Loucy (cell line): ENCODE measurements around the gene ZBTB7B.
A peak's percentile ranks its signal among the peaks of the same experiment; 100 is the strongest.
"Not testable (repeated sequence)": the region's sequence is repeated elsewhere in the genome, so short reads cannot be mapped to it uniquely, and the experiment has no call there.

Experiments used
- H2AFZ ChIP-seq: fragments of 200-600 bp; sonication (generic); 2 replicates; pipeline ENCODE4 v1.6.0; 2016; ENCODE audit warnings: antibody characterized with exemption, mild to moderate bottlenecking, low read length, moderate library complexity
- H3F3A ChIP-seq: fragments of 200-600 bp; 2 replicates; pipeline ENCODE4 v1.6.0; 2016; ENCODE audit warnings: antibody characterized with exemption, low read depth, mild to moderate bottlenecking
- H3K27me3 ChIP-seq: fragments of 200-600 bp; sonication (generic); 2 replicates; pipeline ENCODE4 v1.6.1; 2014; ENCODE audit warnings: low read length, mild to moderate bottlenecking; ENCODE audit not compliant: insufficient read depth, poor library complexity, severe bottlenecking
- H3K36me3 ChIP-seq: fragments of 200-600 bp; sonication (generic); 2 replicates; pipeline ENCODE4 v1.6.1; 2016; ENCODE audit warnings: low read length; ENCODE audit not compliant: insufficient read depth
- H3K4me1 ChIP-seq: fragments of 200-600 bp; sonication (generic); 2 replicates; pipeline ENCODE4 v1.5.1; 2014; ENCODE audit warnings: low read length, mild to moderate bottlenecking; ENCODE audit not compliant: insufficient read depth, poor library complexity, severe bottlenecking
- H3K4me2 ChIP-seq: fragments of 200-600 bp; sonication (generic); 2 replicates; pipeline ENCODE4 v1.6.0; 2014; ENCODE audit warnings: antibody characterized with exemption, low read length, low read depth, mild to moderate bottlenecking; ENCODE audit not compliant: poor library complexity, severe bottlenecking
- H3K4me3 ChIP-seq: fragments of 200-600 bp; sonication (generic); 2 replicates; pipeline ENCODE4 v1.5.1; 2014; ENCODE audit warnings: low read length, mild to moderate bottlenecking, mixed read lengths; ENCODE audit not compliant: poor library complexity, severe bottlenecking
- H3K79me2 ChIP-seq: fragments of 200-600 bp; sonication (generic); 2 replicates; pipeline ENCODE4 v1.6.1; 2014; ENCODE audit warnings: low read length; ENCODE audit not compliant: insufficient read depth
- H3K9ac ChIP-seq: fragments of 200-600 bp; sonication (generic); 2 replicates; pipeline ENCODE4 v1.6.0; 2014; ENCODE audit warnings: mild to moderate bottlenecking, low read depth, low read length, moderate library complexity; ENCODE audit not compliant: poor library complexity, severe bottlenecking
- H3K9me2 ChIP-seq: fragments of 200-600 bp; sonication (generic); replicated peaks from 2 replicates; pipeline ENCODE4 v1.6.1; 2016; ENCODE audit warnings: low read depth, low read length, mixed read lengths
- H3K9me3 ChIP-seq: fragments of 200-600 bp; sonication (generic); 2 replicates; pipeline ENCODE4 v1.6.1; 2014; ENCODE audit warnings: mild to moderate bottlenecking, antibody characterized with exemption, low read length, low read depth; ENCODE audit not compliant: insufficient read depth
- H4K20me1 ChIP-seq: fragments of 200-600 bp; sonication (generic); 2 replicates; pipeline ENCODE4 v1.6.0; 2014; ENCODE audit warnings: antibody characterized with exemption, low read length, mild to moderate bottlenecking; ENCODE audit not compliant: insufficient read depth, poor library complexity, severe bottlenecking
- EZH2phosphoT487 ChIP-seq: fragments of 200-600 bp; IDR thresholded peaks from 2 replicates; pipeline ENCODE4 v1.6.1; 2018; ENCODE audit warnings: antibody characterized with exemption, mild to moderate bottlenecking, moderate library complexity, borderline replicate concordance
- TF ChIP-seq, protein P1 (sequence below): fragments of 200-600 bp; sonication (generic); conservative IDR thresholded peaks from 2 replicates; pipeline ENCODE4 v1.5.1; 2014; ENCODE audit warnings: mild to moderate bottlenecking, antibody characterized with exemption, low read length

Gene ZBTB7B

DNA sequence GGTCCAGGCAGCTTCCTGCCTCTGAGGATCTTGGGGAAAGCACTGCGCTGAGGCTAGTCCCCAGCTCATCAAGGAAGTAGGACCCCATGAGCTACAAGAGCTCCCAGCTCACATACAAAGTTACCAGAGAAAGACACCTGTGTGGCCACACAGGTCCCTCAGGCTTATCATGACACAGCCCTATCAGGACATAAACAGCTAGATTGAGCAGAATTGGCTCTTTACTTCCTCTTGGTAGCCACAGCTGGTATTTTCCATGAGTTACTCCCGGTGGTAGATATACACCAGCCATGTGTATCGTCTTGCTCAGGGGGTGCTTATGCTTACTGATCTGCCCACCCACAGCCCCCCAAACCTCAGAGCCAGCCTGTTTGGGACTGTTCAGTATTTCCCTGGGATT, 8.0 kb upstream of the ZBTB7B start:
- H3K4me1 ChIP-seq, result peaks cover 23% of the 10 kb centered on the region
- no peak overlapping the region for H2AFZ ChIP-seq
- no peaks in the 10 kb centered on the region for H3K27me3 ChIP-seq
- H3K9ac ChIP-seq, result no peak overlapping the region
- no peaks in the 10 kb centered on the region for H4K20me1 ChIP-seq
- no peak for TF ChIP-seq EZH2phosphoT487
- TF ChIP-seq, protein P1, sequence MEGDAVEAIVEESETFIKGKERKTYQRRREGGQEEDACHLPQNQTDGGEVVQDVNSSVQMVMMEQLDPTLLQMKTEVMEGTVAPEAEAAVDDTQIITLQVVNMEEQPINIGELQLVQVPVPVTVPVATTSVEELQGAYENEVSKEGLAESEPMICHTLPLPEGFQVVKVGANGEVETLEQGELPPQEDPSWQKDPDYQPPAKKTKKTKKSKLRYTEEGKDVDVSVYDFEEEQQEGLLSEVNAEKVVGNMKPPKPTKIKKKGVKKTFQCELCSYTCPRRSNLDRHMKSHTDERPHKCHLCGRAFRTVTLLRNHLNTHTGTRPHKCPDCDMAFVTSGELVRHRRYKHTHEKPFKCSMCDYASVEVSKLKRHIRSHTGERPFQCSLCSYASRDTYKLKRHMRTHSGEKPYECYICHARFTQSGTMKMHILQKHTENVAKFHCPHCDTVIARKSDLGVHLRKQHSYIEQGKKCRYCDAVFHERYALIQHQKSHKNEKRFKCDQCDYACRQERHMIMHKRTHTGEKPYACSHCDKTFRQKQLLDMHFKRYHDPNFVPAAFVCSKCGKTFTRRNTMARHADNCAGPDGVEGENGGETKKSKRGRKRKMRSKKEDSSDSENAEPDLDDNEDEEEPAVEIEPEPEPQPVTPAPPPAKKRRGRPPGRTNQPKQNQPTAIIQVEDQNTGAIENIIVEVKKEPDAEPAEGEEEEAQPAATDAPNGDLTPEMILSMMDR, result no peak
- H3K4me3 ChIP-seq, result no peak overlapping the region
- H3K79me2 ChIP-seq, result no peaks in the 10 kb centered on the region
- peaks cover 10% of the 10 kb centered on the region for H3F3A ChIP-seq
- no peaks in the 10 kb centered on the region for H3K9me2 ChIP-seq
- no peaks in the 10 kb centered on the region for H3K36me3 ChIP-seq
- H3K9me3 ChIP-seq, result no peaks in the 10 kb centered on the region
- H3K4me2 ChIP-seq, result no peak overlapping the region

DNA sequence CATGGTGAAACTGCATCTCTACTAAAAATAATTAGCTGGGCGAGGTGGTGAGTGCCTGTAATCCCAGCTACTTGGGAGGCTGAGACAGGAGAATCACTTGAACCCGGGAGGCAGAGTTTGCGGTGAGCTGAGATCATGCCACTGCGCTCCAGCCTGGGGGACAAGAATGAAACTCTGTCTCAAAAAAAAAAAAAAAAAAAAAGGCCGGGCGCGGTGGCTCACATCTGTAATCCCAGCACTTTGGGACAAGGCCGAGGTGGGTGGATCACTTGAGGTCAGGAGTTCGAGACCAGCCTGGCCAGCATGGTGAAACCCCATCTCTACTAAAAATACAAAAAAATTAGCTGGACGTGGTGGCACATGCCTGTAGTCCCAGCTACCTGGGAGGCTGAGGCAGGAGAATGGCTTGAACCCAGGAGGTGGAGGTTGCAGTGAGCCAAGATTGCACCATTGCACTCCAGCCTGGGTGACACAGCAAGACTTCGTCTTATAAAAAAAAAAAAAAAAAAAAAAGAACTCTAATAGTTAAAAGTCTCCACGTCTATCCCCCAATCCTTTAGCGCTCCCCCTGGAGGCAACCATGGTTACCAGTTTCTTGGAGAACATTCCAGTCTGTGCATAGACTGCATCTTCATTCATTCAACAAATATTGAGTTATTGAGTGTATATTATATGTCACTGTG, 7.2 kb upstream of the ZBTB7B start:
- Histone ChIP-seq H3K4me1 (peaks cover 27% of the 10 kb centered on the region), H3F3A (peaks cover 17% of the 10 kb centered on the region)
- not testable (repeated sequence) for H4K20me1 ChIP-seq, H3K9me3 ChIP-seq, H2AFZ ChIP-seq, H3K27me3 ChIP-seq, H3K9me2 ChIP-seq, H3K4me3 ChIP-seq, H3K79me2 ChIP-seq, H3K9ac ChIP-seq, H3K4me2 ChIP-seq, H3K36me3 ChIP-seq
- TF ChIP-seq, protein P1, result peak; percentile 33

DNA sequence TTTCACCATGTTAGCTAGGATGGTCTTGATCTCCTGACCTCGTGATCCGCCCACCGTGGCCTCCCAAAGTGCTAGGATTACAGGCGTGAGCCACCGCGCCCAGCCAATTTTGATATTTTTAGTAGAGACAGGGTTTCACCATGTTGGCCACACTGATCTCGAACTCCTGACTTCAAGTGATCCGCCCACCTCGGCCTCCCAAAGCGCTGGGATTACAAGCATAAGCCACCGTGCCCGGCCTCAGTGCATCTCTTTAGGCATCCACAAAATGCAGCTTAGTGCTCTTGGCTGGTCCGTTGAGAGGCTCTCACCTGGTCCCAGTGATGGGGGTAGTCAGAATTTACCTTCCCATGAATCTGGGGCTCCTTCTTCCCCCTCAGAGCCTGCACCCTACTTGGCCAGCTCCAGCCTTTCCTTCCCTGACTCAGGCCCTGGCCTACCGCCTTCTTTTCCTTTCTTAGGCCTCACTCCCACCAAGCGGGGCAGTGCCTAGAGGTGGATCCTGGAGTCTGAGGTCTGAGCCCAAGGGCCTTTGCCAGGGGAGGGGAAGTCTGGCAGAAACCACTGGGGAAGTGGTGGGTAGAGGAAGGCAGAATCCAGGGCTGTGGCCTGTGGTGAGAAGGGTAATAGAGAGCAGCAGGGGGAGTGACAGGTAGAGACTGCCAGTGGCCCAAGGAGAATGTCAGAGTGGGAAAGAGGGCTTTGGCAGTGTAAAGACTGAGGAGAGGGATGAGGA, 5.5 kb upstream of the ZBTB7B start:
- peak overlapping the region; percentile 37 for H3K4me2 ChIP-seq
- no peaks in the 10 kb centered on the region for H3K9me3 ChIP-seq
- H3K79me2 ChIP-seq, result no peaks in the 10 kb centered on the region
- H2AFZ ChIP-seq, result no peak overlapping the region
- no peak for TF ChIP-seq EZH2phosphoT487
- no peaks in the 10 kb centered on the region for H3K27me3 ChIP-seq
- no peaks in the 10 kb centered on the region for H4K20me1 ChIP-seq
- H3K9ac ChIP-seq, result peak overlapping the region; percentile 24
- H3K4me1 ChIP-seq, result peaks cover 31% of the 10 kb centered on the region
- H3K9me2 ChIP-seq, result no peaks in the 10 kb centered on the region
- H3K36me3 ChIP-seq, result no peaks in the 10 kb centered on the region
- no peak overlapping the region for H3K4me3 ChIP-seq
- H3F3A ChIP-seq, result peaks cover 21% of the 10 kb centered on the region
